Astrocyte (in vitro differentiated cells and primary cell): Measurements from ENCODE around the gene TLE7. TPM values are rescaled to one million over a fixed set of nuclear protein-coding genes. Genes with fewer than 3 reads are reported as not detected.

Experiments
- DNase-seq: peaks from one replicate; pipeline ENCODE4 v3.0.0-alpha.2; 2010; ENCODE audit warnings: low read depth
- FAIRE-seq: peaks from 2 replicates; lab custom pipeline; 2011; peaks lifted over from hg19 to GRCh38; lab: Jason Lieb, UNC
- H2AFZ ChIP-seq: 2 replicates; pipeline ENCODE4 v1.6.0; 2012; ENCODE audit warnings: low read depth, low read length, inconsistent platforms
- H3K27ac ChIP-seq: 2 replicates; pipeline ENCODE4 v1.5.1; 2011; ENCODE audit warnings: low read depth, low read length, inconsistent platforms
- H3K27me3 ChIP-seq: 2 replicates; pipeline ENCODE4 v1.6.0; 2011; ENCODE audit warnings: low read length, inconsistent platforms; ENCODE audit not compliant: insufficient read depth
- H3K36me3 ChIP-seq: 2 replicates; pipeline ENCODE4 v1.5.1; 2011; ENCODE audit warnings: low read length, inconsistent platforms; ENCODE audit not compliant: insufficient read depth
- H3K4me1 ChIP-seq: 2 replicates; pipeline ENCODE4 v1.5.1; 2011; ENCODE audit warnings: low read length, inconsistent platforms; ENCODE audit not compliant: insufficient read depth
- H3K4me2 ChIP-seq: 2 replicates; pipeline ENCODE4 v1.6.0; 2012; ENCODE audit warnings: low read length, inconsistent platforms
- H3K4me3 ChIP-seq: 2 replicates; pipeline ENCODE4 v1.5.1; 2011; ENCODE audit warnings: low read depth, mild to moderate bottlenecking, low read length, inconsistent platforms; ENCODE audit not compliant: insufficient read depth
- H3K79me2 ChIP-seq: 2 replicates; pipeline ENCODE4 v1.6.0; 2012; ENCODE audit warnings: mild to moderate bottlenecking, low read length, inconsistent platforms; ENCODE audit not compliant: insufficient read depth
- H3K9ac ChIP-seq: 2 replicates; pipeline ENCODE4 v1.6.0; 2012; ENCODE audit warnings: mild to moderate bottlenecking, low read length, inconsistent platforms
- H3K9me3 ChIP-seq: 2 replicates; pipeline ENCODE4 v1.5.1; 2012; ENCODE audit warnings: low read depth, mild to moderate bottlenecking, low read length, inconsistent platforms; ENCODE audit not compliant: insufficient read depth
- H4K20me1 ChIP-seq: 2 replicates; pipeline ENCODE4 v1.6.0; 2012; ENCODE audit warnings: low read length, inconsistent platforms; ENCODE audit not compliant: insufficient read depth
- H3K27ac Mint-ChIP-seq: one replicate; pipeline ENCODE4 v1.8.0; 2021; ENCODE audit warnings: mild to moderate bottlenecking, mixed read lengths; ENCODE audit not compliant: unreplicated experiment
- H3K27me3 Mint-ChIP-seq: one replicate; pipeline ENCODE4 v1.8.0; 2021; ENCODE audit warnings: low read depth, mixed read lengths; ENCODE audit not compliant: unreplicated experiment
- H3K36me3 Mint-ChIP-seq: one replicate; pipeline ENCODE4 v1.8.0; 2021; ENCODE audit warnings: low read depth, mixed read lengths; ENCODE audit not compliant: unreplicated experiment
- H3K4me1 Mint-ChIP-seq: one replicate; pipeline ENCODE4 v1.8.0; 2021; ENCODE audit warnings: low read depth, mixed read lengths; ENCODE audit not compliant: unreplicated experiment
- H3K4me3 Mint-ChIP-seq: one replicate; pipeline ENCODE4 v1.8.0; 2021; ENCODE audit warnings: mild to moderate bottlenecking, moderate library complexity, mixed read lengths; ENCODE audit not compliant: unreplicated experiment
- H3K9me3 Mint-ChIP-seq: one replicate; pipeline ENCODE4 v1.8.0; 2021; ENCODE audit warnings: mild to moderate bottlenecking, mixed read lengths; ENCODE audit not compliant: unreplicated experiment
- EZH2 ChIP-seq: IDR thresholded peaks from 2 replicates; pipeline ENCODE4 v1.6.1; 2012; ENCODE audit warnings: mild to moderate bottlenecking, low read length, inconsistent platforms; ENCODE audit not compliant: insufficient read depth
- total RNA-seq: library from RNA; stranded (reverse); gene quantifications from 2 replicates; pipeline ENCODE4 v1.2.1, GENCODE V29; 2021
- TF ChIP-seq, protein P1 (sequence below): IDR thresholded peaks from 2 replicates; pipeline ENCODE4 v1.5.1; 2011; ENCODE audit warnings: low read depth, mild to moderate bottlenecking, inconsistent platforms, low read length, moderate library complexity; ENCODE audit not compliant: insufficient read depth

TLE7 gene
- total RNA-seq, 1 donor from 2014 or later, result not detected

GRCh38 chr16:71460236-71460635, 18.4 kb upstream of the TLE7 start:
- Histone ChIP-seq H3K9ac (no peak overlapping the region), H4K20me1 (peaks cover 4% of the 10 kb centered on the region), H3K4me2 (peak overlapping the region; percentile 91), H3K4me3 (peak overlapping the region; percentile 17), H2AFZ (no peak overlapping the region), H3K27me3 (no peaks in the 10 kb centered on the region), H3K9me3 (no peaks in the 10 kb centered on the region), H3K79me2 (peaks cover 35% of the 10 kb centered on the region), H3K27ac (peak overlapping the region; percentile 52), H3K4me1 (peaks cover 12% of the 10 kb centered on the region), H3K36me3 (peaks cover 6% of the 10 kb centered on the region)
- Mint-ChIP-seq H3K9me3 (peaks cover 7% of the 10 kb centered on the region), H3K27ac (peak overlapping the region; percentile 92), H3K36me3 (peaks cover 17% of the 10 kb centered on the region), H3K4me1 (peaks cover 17% of the 10 kb centered on the region), H3K27me3 (peaks cover 2% of the 10 kb centered on the region), H3K4me3 (peak overlapping the region; percentile 96)
- no peak for TF ChIP-seq EZH2
- TF ChIP-seq, protein P1, sequence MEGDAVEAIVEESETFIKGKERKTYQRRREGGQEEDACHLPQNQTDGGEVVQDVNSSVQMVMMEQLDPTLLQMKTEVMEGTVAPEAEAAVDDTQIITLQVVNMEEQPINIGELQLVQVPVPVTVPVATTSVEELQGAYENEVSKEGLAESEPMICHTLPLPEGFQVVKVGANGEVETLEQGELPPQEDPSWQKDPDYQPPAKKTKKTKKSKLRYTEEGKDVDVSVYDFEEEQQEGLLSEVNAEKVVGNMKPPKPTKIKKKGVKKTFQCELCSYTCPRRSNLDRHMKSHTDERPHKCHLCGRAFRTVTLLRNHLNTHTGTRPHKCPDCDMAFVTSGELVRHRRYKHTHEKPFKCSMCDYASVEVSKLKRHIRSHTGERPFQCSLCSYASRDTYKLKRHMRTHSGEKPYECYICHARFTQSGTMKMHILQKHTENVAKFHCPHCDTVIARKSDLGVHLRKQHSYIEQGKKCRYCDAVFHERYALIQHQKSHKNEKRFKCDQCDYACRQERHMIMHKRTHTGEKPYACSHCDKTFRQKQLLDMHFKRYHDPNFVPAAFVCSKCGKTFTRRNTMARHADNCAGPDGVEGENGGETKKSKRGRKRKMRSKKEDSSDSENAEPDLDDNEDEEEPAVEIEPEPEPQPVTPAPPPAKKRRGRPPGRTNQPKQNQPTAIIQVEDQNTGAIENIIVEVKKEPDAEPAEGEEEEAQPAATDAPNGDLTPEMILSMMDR, result no peak
- DNase-seq (peak; percentile 80), FAIRE-seq (peak; percentile 56)

DNA sequence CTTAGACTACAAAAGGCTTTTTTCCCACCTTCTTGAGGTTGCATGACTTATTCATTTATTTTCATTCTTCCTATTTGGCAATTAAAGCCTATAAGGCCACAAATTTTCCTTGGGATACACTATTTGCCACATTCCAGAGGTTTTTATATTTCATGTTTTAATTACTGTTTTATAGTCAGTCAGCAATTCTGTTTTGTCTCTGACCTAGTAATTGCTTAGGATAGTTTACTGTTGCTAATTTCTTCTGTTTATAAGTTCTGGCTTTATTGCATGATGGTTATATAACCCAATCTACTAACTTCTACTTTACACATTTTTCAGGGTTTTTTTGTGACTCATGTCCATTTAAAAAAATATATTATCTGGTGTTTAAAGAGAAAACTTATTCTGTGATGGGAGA, 17.7 kb upstream of the TLE7 start:
- Histone ChIP-seq H3K27ac (peak overlapping the region; percentile 52), H3K36me3 (peaks cover 10% of the 10 kb centered on the region), H3K9me3 (no peaks in the 10 kb centered on the region), H2AFZ (no peak overlapping the region), H3K4me2 (peak overlapping the region; percentile 91), H3K9ac (no peak overlapping the region), H3K4me1 (peaks cover 12% of the 10 kb centered on the region), H4K20me1 (peaks cover 4% of the 10 kb centered on the region), H3K4me3 (peak overlapping the region; percentile 17), H3K79me2 (peaks cover 35% of the 10 kb centered on the region), H3K27me3 (no peaks in the 10 kb centered on the region)
- Mint-ChIP-seq H3K27me3 (peaks cover under 1% of the 10 kb centered on the region), H3K27ac (no peak overlapping the region), H3K36me3 (peaks cover 24% of the 10 kb centered on the region), H3K9me3 (peaks cover 10% of the 10 kb centered on the region), H3K4me3 (no peak overlapping the region), H3K4me1 (peaks cover 17% of the 10 kb centered on the region)
- FAIRE-seq, result no peak
- TF ChIP-seq EZH2, result no peak
- TF ChIP-seq, protein P1, result no peak
- DNase-seq, result no peak

GRCh38 chr16:71456801-71457200, 14.9 kb upstream of the TLE7 start:
- H3K79me2 ChIP-seq, result peaks cover 29% of the 10 kb centered on the region
- peaks cover 30% of the 10 kb centered on the region for H3K9me3 Mint-ChIP-seq

More at GRCh38 chr16:71456801-71457200, 14.9 kb upstream of the TLE7 start:
- no peak for DNase-seq
- peaks cover 3% of the 10 kb centered on the region for H3K9me3 ChIP-seq
- H3K27ac Mint-ChIP-seq, result no peak overlapping the region
- no peak overlapping the region for H3K4me2 ChIP-seq
- no peak overlapping the region for H2AFZ ChIP-seq
- peaks cover 4% of the 10 kb centered on the region for H4K20me1 ChIP-seq
- H3K4me3 Mint-ChIP-seq, result no peak overlapping the region
- no peak overlapping the region for H3K4me3 ChIP-seq
- H3K36me3 Mint-ChIP-seq, result peaks cover 49% of the 10 kb centered on the region
- FAIRE-seq, result no peak
- peaks cover 27% of the 10 kb centered on the region for H3K36me3 ChIP-seq
- H3K9ac ChIP-seq, result no peak overlapping the region
- peaks cover 13% of the 10 kb centered on the region for H3K4me1 Mint-ChIP-seq
- H3K4me1 ChIP-seq, result peaks cover 12% of the 10 kb centered on the region
- no peak for TF ChIP-seq EZH2
- TF ChIP-seq, protein P1, result no peak
- H3K27me3 Mint-ChIP-seq, result no peaks in the 10 kb centered on the region
- no peak overlapping the region for H3K27ac ChIP-seq
- no peaks in the 10 kb centered on the region for H3K27me3 ChIP-seq
